ENCODE results near the gene TESMIN. TPM values are rescaled to one million over a fixed set of nuclear protein-coding genes. Genes with fewer than 3 reads are reported as not detected.

TESMIN gene
- total RNA-seq, 1 experiment from 2014 or later, result 45.2 TPM

GRCh38 chr11:68678031-68678441 is 73.3 kb downstream of the TESMIN start:
- Histone ChIP-seq H3K79me2 (ENCODE audit: insufficient read depth, low read length) (no peaks in the 10 kb centered on the region), H3K18ac (ENCODE audit: insufficient read length, low read depth, low read length) (no peak overlapping the region), H2BK12ac (ENCODE audit: insufficient read length, low read depth, low read length) (no peak overlapping the region), H2AK5ac (ENCODE audit: insufficient read length, low read length) (no peak overlapping the region), H3K23ac (ENCODE audit: insufficient read length, low read depth, low read length) (no peak overlapping the region), H3K4me2 (ENCODE audit: insufficient read depth, insufficient read length, low read length) (no peak overlapping the region), H2BK15ac (ENCODE audit: low read depth, low read length) (no peak overlapping the region), H4K20me1 (ENCODE audit: control insufficient read depth, insufficient read depth, insufficient read length) (no peaks in the 10 kb centered on the region), H3K4ac (ENCODE audit: low read depth, low read length) (no peak overlapping the region), H3K14ac (ENCODE audit: insufficient read depth, low read length) (no peak overlapping the region; the same call in 1 of the 2 replicates), H2BK5ac (ENCODE audit: insufficient read length, low read length) (no peak overlapping the region), H3K27me3 (ENCODE audit: insufficient read depth, low read length) (no peaks in the 10 kb centered on the region), H2BK120ac (ENCODE audit: low read depth, low read length, poor library complexity, severe bottlenecking) (no peak overlapping the region), H3K27ac (ENCODE audit: insufficient read length, low read depth, low read length) (no peak overlapping the region), H3K9me3 (ENCODE audit: control insufficient read depth, low read depth, low read length) (no peaks in the 10 kb centered on the region), H4K8ac (replicated peaks; ENCODE audit: insufficient read length, low read depth, low read length) (no peak overlapping the region), H4K91ac (ENCODE audit: insufficient read length, low read depth, low read length) (no peak overlapping the region), H2BK20ac (ENCODE audit: low read depth, low read length, poor library complexity, severe bottlenecking) (no peak overlapping the region), H3K23me2 (ENCODE audit: insufficient read length, low read depth, low read length, poor library complexity, severe bottlenecking) (no peaks in the 10 kb centered on the region), H3K79me1 (ENCODE audit: insufficient read depth, low read depth, low read length, poor library complexity, severe bottlenecking) (no peaks in the 10 kb centered on the region), H3K9ac (ENCODE audit: extremely low read depth, insufficient read length, low read length) (no peak overlapping the region), H3T11ph (ENCODE audit: low read length) (no peak overlapping the region), H3K56ac (ENCODE audit: insufficient read length, low read depth, low read length) (no peak overlapping the region), H2AFZ (ENCODE audit: low read length) (no peak overlapping the region), H3K4me1 (ENCODE audit: insufficient read depth, low read length) (no peaks in the 10 kb centered on the region), H4K5ac (ENCODE audit: insufficient read length, low read depth, low read length) (no peak overlapping the region)
- H3K9me3 Mint-ChIP-seq, result no peaks in the 10 kb centered on the region
- no peak overlapping the region for H3K4me3 Mint-ChIP-seq
- no peaks in the 10 kb centered on the region for H3K36me3 Mint-ChIP-seq (ENCODE audit: insufficient read depth in 1 of 3, low read depth in 3 of 3)
- no CpG with 5 or more reads among the region's 15 CpGs for WGBS (ENCODE audit: extremely low coverage, insufficient read length, low lambda C conversion rate)
- peaks cover 18% of the 10 kb centered on the region for H3K27me3 Mint-ChIP-seq (ENCODE audit: low read depth)
- no peak for TF ChIP-seq CTCF (conservative IDR thresholded peaks at IDR 0.05)
- no peak for DNase-seq
- H3K27ac Mint-ChIP-seq, result no peak overlapping the region
- H3K4me1 Mint-ChIP-seq, result peaks cover 17 to 21% of the 10 kb centered on the region in 2 experiments
